Stimulated activated CD8-positive, alpha-beta memory T cell treated with anti-CD3 and anti-CD28 coated beads, Interleukin-15, amount 100 ng/mL, for 24 hours (primary cell): ENCODE measurements around the gene F12.
A peak's percentile ranks its signal among the peaks of the same experiment; 100 is the strongest.
"Not testable (repeated sequence)": the region's sequence is repeated elsewhere in the genome, so short reads cannot be mapped to it uniquely, and the experiment has no call there.

Experiments used
- DNase-seq: peaks from one replicate; pipeline ENCODE4 v3.0.0-alpha.2; 2020; ENCODE audit warnings: low read depth

The F12 gene

GRCh38 chr5:177432143-177432838, 22.9 kb upstream of the F12 start:
- no peak for DNase-seq

- DNase-seq = no peak
Observed at GRCh38 chr5:177431317-177432142, 22.2 kb upstream of the F12 start.

DNA sequence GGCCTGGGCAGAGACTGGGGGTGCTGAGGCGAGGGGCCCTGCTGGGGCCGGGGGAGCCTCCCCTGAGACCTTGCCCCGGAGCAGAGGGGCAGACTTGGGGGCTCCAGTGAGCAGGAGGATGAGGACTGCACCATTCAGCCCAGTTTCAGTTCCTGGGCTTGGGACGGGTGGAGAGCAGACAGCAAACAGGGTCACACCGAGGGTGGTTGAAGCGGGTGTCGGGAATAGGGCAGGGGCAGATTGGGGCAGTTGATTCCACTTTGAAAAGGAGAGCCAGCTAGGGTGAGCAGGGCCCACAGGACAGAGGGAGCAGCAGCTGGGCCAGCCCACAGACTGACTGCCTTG, 21.6 kb upstream of the F12 start:
- no peak for DNase-seq

DNA sequence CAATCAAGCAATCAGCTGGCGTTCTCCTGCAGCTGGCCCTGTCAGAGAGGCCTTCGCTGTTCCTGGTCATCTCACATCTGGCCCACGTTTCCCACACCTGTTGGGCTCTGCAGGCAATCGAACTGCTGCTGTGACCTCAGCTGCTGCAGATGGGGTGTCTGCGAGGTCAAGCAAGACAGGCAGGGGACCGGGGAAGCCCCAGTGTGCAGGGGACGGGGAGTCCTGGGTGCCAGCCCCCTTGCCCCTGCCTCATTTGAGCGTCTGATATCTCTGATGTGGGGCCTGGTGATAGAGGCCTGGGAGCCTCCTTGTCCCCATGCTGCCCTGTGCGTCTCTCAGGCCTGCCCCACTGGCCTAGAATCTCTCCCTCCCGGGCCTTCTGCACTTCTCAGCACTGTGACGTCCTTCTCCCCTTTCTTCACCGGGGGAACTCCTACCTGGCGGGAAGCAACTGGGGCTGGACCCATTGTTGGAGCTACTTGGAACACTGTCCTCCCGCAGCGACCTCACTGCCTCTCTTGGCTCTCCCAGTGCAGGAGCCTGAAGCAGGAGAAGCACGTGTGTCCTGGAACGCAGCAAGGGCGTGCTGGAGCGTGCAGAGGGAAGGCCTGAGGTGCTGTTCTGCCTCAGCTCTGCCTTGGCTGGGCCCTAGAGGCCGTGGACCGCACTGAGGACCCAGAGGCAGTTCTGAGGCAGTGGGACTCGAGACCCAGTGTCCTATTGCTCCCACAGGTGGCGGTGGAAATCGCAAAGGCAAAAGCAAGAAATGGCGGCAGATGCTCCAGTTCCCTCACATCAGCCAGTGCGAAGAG, 21.0 kb upstream of the F12 start:
- DNase-seq = no peak

GRCh38 chr5:177429248-177430040, 20.1 kb upstream of the F12 start:
- no peak for DNase-seq

DNA sequence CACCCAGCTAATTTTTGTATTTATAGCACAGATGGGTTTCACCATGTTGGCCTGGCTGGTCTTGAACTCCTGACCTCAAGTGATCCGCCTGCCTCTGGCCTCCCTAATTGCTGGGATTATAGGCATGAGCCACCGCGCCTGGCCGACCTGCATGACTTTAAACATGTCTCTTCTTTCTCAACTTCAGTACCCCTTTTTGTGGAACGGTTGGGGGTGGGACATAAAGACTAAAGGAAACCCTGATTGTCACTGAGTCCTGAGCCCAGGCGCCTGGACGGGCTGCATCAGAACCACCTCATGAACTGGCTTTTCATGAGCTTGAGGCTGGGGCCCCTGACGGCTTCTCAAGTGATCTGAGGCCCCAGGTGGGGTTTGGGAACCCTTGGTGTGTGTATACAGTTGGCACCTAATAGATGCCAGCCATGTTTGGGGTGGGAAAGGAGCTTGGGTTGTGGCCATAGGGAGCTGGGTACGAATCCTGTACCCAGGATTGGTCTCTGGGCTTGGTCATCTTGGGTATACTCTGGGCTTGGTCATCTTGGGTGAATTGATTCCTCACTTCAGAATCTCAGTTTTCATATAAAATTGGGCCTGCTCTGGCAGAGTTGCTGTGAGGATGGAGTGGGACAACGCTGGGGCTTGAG, 19.3 kb upstream of the F12 start:
- no peak for DNase-seq

DNA sequence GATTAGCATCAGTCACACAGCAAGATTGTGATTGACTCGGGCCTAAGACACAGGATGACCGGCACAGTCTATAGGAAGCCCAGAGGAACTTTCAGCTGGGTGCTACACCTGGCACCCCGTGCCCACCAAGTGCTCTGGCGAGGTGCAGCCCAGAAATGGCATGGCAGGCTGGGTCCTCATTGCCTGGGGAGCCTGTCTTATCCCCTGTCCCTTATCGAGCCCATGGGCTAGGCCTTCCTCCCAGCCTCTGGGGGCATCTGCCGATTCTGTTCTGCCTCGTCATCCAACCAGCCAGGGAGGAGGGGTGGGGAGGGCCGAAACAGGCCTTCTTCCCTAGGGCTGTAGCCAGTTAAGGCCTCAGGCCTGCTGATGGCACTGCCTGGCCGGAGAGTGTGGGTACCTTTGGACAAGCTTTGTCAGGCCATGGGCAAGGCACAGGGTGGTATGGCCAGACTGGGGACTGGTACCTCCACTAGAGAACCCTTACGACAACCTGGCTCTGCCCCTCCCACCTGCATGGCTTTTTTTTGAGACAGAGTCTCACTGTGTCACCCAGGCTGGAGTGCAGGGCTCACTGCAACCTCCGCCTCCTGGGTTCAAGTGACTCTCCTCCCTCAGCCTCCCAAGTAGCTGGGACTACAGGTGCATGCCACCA, 18.7 kb upstream of the F12 start:
- no peak for DNase-seq

GRCh38 chr5:177427211-177427822, 18.0 kb upstream of the F12 start:
- no peak for DNase-seq

GRCh38 chr5:177426566-177427210, 17.3 kb upstream of the F12 start, which contains the start of gene GRK6:
Gene GRK6, plus strand, starts transcription at chr5:177426676. Its CDS starts 170 bp downstream, at chr5:177426846.
- DNase-seq = no peak

DNA sequence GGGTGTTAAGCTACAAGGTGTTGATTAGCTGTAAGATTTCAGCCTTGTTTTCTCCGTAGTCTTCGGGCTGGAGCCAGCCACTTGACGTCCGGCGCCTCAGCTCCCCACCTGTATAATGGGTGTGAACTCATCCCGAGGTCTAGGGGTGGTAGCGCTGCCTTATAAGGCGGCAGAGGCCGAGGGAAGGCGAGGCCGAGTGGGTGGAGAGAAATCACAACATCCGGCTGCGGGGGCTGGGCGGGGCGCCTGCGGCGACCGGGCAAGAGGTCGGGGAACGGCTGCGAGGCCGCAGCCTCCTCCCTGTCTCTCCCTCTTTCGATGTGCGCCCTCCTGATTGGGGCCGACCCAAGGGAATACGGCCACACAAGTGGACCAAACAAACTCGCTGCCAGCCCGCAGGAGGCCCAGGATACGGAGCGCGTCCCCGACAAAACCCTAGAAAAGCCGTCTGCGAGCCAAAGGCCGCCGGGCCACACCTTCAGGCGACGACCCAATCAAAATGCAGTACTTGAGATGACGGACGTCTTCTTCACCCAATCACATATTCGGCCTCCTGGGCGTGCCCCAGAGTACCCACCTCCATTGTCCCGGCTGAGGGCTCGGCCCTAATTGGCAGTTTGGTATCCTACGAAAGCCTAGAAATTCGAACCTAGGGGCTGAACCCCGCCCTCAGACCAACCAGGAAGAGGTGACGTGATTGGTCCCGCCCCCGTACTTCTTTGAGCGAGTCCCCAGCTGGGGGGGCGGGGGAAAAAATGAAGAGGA, 16.6 kb upstream of the F12 start:
- peak; percentile 89 for DNase-seq

GRCh38 chr5:177425196-177425800, 15.9 kb upstream of the F12 start:
- no peak for DNase-seq

- DNase-seq = no peak
Observed at GRCh38 chr5:177423671-177424070, 14.3 kb upstream of the F12 start.

DNA sequence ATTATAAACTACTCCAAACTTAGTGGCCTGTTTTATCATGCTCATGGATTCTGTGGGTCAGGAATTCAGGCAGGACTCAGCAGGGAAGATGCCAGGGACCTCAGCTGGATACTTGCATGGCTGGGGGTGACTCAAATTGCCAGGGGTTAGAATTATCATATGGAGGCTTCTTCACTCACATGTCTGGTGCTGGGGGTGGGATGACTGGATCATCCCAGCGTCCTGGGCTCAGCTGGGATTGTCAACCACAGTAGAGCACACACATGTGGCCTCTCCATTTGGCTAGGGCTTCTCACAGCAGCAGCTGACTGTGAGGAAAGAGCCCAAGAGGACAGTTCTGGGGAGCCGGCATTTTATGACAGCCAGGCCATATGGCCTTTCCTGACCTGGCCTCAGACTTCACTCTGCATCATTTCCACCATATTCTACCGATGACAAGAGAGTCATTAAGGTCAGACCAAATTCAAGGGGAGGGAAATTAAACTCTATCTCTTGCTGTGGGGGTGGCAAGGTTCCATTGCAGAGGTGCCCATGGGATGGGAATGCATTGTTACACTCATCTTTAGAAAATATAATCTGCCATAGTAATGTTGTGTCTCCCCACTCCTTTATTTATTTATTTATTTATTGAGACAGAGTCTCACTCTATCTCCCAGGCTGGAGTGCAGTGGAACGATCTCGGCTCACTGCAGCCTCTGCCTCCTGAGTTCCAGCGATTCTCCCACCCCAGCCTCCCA, 11.9 kb upstream of the F12 start:
- DNase-seq = no peak

GRCh38 chr5:177420472-177420871, 11.1 kb upstream of the F12 start:
- DNase-seq = not testable (repeated sequence)

DNA sequence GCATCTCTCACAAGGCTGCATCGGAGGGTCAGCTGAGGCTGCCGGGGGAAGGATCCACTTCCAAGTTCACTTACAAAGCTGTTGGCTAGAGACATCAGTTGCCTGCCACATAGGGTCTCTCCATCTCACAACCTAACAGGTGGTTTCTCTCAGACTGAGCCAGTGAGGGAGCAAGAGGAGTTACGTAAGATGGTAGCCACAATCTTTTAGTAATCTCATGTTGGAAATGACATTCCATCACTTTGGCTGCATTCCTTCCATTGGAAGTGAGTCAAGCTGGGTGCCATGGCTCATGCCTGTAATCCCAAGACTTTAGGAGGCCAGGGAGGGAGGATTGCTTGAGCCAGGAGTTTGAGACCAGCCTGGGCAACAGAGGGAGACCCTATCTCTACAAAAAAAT, 9.7 kb upstream of the F12 start:
- DNase-seq = no peak

GRCh38 chr5:177417081-177417480, 7.7 kb upstream of the F12 start:
- not testable (repeated sequence) for DNase-seq

- DNase-seq = no peak
Observed at GRCh38 chr5:177414481-177414880, 5.1 kb upstream of the F12 start.
